A549 (cell line): Measurements from ENCODE around the gene RBM12. TPM values are rescaled to one million over a fixed set of nuclear protein-coding genes. Genes with fewer than 3 reads are reported as not detected.

ENCODE experiments used
- ATAC-seq, 2 experiments: fragments of 200-7000 bp in 1 of 2; fragments of >200 bp in 1 of 2; cut with Nextera tagmentation in 1 of 2; cut with Tn5 transposase in 1 of 2; 3 replicates each; pipeline versions ENCODE4 v1.8.0 to v1.9.1; 2018 to 2020; ENCODE audit warnings: mild to moderate bottlenecking in 1 of 2, moderate library complexity in 1 of 2
- CTCF ChIA-PET: fragments of 300-600 bp; sonication (Branson Sonifier 250); formaldehyde crosslinking; extraction: SDS; loops from one replicate; lab custom pipeline; 2021; ENCODE audit warnings: antibody characterized with exemption, inconsistent platforms; lab: Yijun Ruan, JAX
- POLR2A ChIA-PET: fragments of 350-600 bp; formaldehyde crosslinking; extraction: SDS; loops from one replicate; lab custom pipeline; 2021; ENCODE audit warnings: antibody characterized with exemption, inconsistent platforms; lab: Yijun Ruan, JAX
- DNase-seq, 2 experiments: peaks; one replicate each; pipeline versions ENCODE4 v3.0.0 to v3.0.0-alpha.2; 2011 to 2016; ENCODE audit warnings: low read depth in 1 of 2, low spot score in 1 of 2
- FAIRE-seq: peaks from 2 replicates; lab custom pipeline; 2011; peaks lifted over from hg19 to GRCh38; lab: Jason Lieb, UNC
- H3K27ac ChIP-seq, 2 experiments: fragments of >200 bp; sonication (Bioruptor Twin); formaldehyde crosslinking; 3 replicates each; pipeline ENCODE4 v1.5.1; 2016 to 2017
- H3K4me1 ChIP-seq: fragments of >200 bp; sonication (Bioruptor Twin); formaldehyde crosslinking; 3 replicates; pipeline ENCODE4 v1.6.1; 2016
- H3K4me2 ChIP-seq: fragments of >200 bp; sonication (Bioruptor Twin); formaldehyde crosslinking; 3 replicates; pipeline ENCODE4 v1.6.1; 2016
- H3K4me3 ChIP-seq: fragments of >200 bp; sonication (Bioruptor Twin); formaldehyde crosslinking; 3 replicates; pipeline ENCODE4 v1.5.1; 2016
- H3K9me3 ChIP-seq: fragments of >200 bp; sonication (Bioruptor Twin); formaldehyde crosslinking; 3 replicates; pipeline ENCODE4 v1.6.1; 2016
- CBX2 ChIP-seq: fragments of 200-600 bp; sonication (generic); IDR thresholded peaks from 2 replicates; pipeline ENCODE4 v1.6.1; 2016; ENCODE audit warnings: low read depth, mild to moderate bottlenecking, borderline replicate concordance
- CHD2 ChIP-seq: fragments of 150-350 bp; IDR thresholded peaks from 2 replicates; pipeline ENCODE4 v1.6.1; 2014; ENCODE audit warnings: low read length; ENCODE audit not compliant: partially characterized antibody
- EHMT2 ChIP-seq: fragments of 200-600 bp; sonication (generic); IDR thresholded peaks from 2 replicates; pipeline ENCODE4 v1.6.1; 2016; ENCODE audit warnings: antibody characterized with exemption, low read depth, mild to moderate bottlenecking, moderate library complexity
- FOSL2 ChIP-seq, 2 experiments: fragments of 450-650 bp in 1 of 2; fragments of >200 bp in 1 of 2; sonication (Bioruptor Twin) in 1 of 2; formaldehyde crosslinking; IDR thresholded peaks; 2 replicates each; pipeline versions ENCODE4 v1.5.0 to v1.6.1; 2016 to 2020; ENCODE audit warnings: mild to moderate bottlenecking in 1 of 2, moderate library complexity in 1 of 2
- FOXS1 ChIP-seq: fragments of 250-450 bp; sonication (Bioruptor Pico); IDR thresholded peaks from 2 replicates; pipeline ENCODE4 v1.5.0; 2020; ENCODE audit warnings: mild to moderate bottlenecking, moderate library complexity
- HEYL ChIP-seq: fragments of 250-450 bp; sonication (Bioruptor Pico); IDR thresholded peaks from 2 replicates; pipeline ENCODE4 v1.8.0; 2021; ENCODE audit warnings: mild to moderate bottlenecking, moderate library complexity
- JUN ChIP-seq, 2 experiments: fragments of >200 bp; sonication (Bioruptor Twin); formaldehyde crosslinking; IDR thresholded peaks; 2 replicates in 1 of 2; 3 replicates in 1 of 2; pipeline ENCODE4 v1.6.1; 2016 to 2017
- KDM1A ChIP-seq: fragments of 200-600 bp; sonication (generic); IDR thresholded peaks from 2 replicates; pipeline ENCODE4 v1.6.1; 2016; ENCODE audit warnings: low read depth, mild to moderate bottlenecking
- MAFK ChIP-seq: fragments of 450-650 bp; IDR thresholded peaks from 2 replicates; pipeline ENCODE4 v1.6.1; 2014; ENCODE audit not compliant: partially characterized antibody
- NPAS2 ChIP-seq: fragments of 250-450 bp; sonication (Bioruptor Pico); IDR thresholded peaks from 2 replicates; pipeline ENCODE4 v1.8.0; 2022; ENCODE audit warnings: mild to moderate bottlenecking, moderate library complexity, borderline replicate concordance
- POLR2AphosphoS2 ChIP-seq: conservative IDR thresholded peaks from 2 replicates; pipeline ENCODE4 v1.6.1; 2012; ENCODE audit warnings: low read length, improper control_type of control experiment, inconsistent platforms
- RARB ChIP-seq: fragments of 250-450 bp; sonication (Bioruptor Pico); IDR thresholded peaks from 2 replicates; pipeline ENCODE4 v1.8.0; 2021; ENCODE audit warnings: mild to moderate bottlenecking, moderate library complexity
- RNF2 ChIP-seq: fragments of 200-600 bp; sonication (generic); IDR thresholded peaks from 2 replicates; pipeline ENCODE4 v1.6.1; 2016; ENCODE audit warnings: low read depth, mild to moderate bottlenecking, antibody characterized with exemption, moderate library complexity, borderline replicate concordance
- ZC3H11A ChIP-seq: fragments of 450-650 bp; IDR thresholded peaks from 2 replicates; pipeline ENCODE4 v1.6.1; 2014; ENCODE audit warnings: antibody characterized with exemption, mild to moderate bottlenecking
- ZFP36 ChIP-seq: fragments of 450-650 bp; IDR thresholded peaks from 2 replicates; pipeline ENCODE4 v1.6.1; 2014; ENCODE audit warnings: borderline replicate concordance; ENCODE audit not compliant: partially characterized antibody
- ZNF302 ChIP-seq: fragments of 250-450 bp; sonication (Bioruptor Pico); IDR thresholded peaks from 2 replicates; pipeline ENCODE4 v1.9.0; 2021; ENCODE audit warnings: inconsistent platforms, mild to moderate bottlenecking, moderate library complexity
- ZSCAN20 ChIP-seq: fragments of 250-450 bp; sonication (Bioruptor Pico); IDR thresholded peaks from 2 replicates; pipeline ENCODE4 v1.8.0; 2022; ENCODE audit warnings: mild to moderate bottlenecking, moderate library complexity
- WGBS: methylation state at CpG from one replicate; pipeline ENCODE4 v1.1.6; 2017; ENCODE audit errors: missing lambda C conversion rate; 5-methylcytosine and 5-hydroxymethylcytosine counted together
- polyA plus RNA-seq, 4 experiments: library from polyadenylated mRNA; depleted of rRNA in 3 of 4; stranded (reverse); fragments of >200 nt; fragmentation: RNase III in 1 of 4; extraction: RNeasy Plus Mini Kit Qiagen cat#74134 plus additional on column Dnase treatment in 1 of 4; gene quantifications; 2 replicates in 3 of 4; 3 replicates in 1 of 4; pipeline ENCODE4 v1.2.3, GENCODE V29; 2011 to 2017
- TF ChIP-seq, protein P1 (sequence below): fragments of 200-600 bp; sonication (generic); IDR thresholded peaks from 2 replicates; pipeline ENCODE4 v1.6.1; 2016; ENCODE audit warnings: antibody characterized with exemption, mild to moderate bottlenecking, moderate library complexity
- TF ChIP-seq, protein P2 (sequence below): fragments of >200 bp; sonication (Bioruptor Twin); formaldehyde crosslinking; IDR thresholded peaks from 3 replicates; pipeline ENCODE4 v1.6.1; 2016
- TF ChIP-seq, protein P3 (sequence below): fragments of 250-450 bp; sonication (Bioruptor Pico); IDR thresholded peaks from 2 replicates; pipeline ENCODE4 v1.5.0; 2020; ENCODE audit warnings: low read depth, mild to moderate bottlenecking, moderate library complexity
- TF ChIP-seq, protein P4 (sequence below): IDR thresholded peaks from 2 replicates; pipeline ENCODE4 v1.6.1; 2012
- TF ChIP-seq, protein P5 (sequence below): IDR thresholded peaks from 2 replicates; pipeline ENCODE4 v1.6.1; 2012; ENCODE audit warnings: low read depth, borderline replicate concordance
- TF ChIP-seq, protein P6 (sequence below): fragments of 150-350 bp; IDR thresholded peaks from 2 replicates; pipeline ENCODE4 v1.6.1; 2014; ENCODE audit warnings: low read depth, mild to moderate bottlenecking, low read length
- TF ChIP-seq, protein P7 (sequence below): fragments of >200 bp; sonication (Bioruptor Twin); formaldehyde crosslinking; IDR thresholded peaks from 3 replicates; pipeline ENCODE4 v1.5.1; 2016

The RBM12 gene
- polyA plus RNA-seq, 2 of the 4 experiments (the other 2 are of a cell fraction): 49.9 to 119 TPM

DNA sequence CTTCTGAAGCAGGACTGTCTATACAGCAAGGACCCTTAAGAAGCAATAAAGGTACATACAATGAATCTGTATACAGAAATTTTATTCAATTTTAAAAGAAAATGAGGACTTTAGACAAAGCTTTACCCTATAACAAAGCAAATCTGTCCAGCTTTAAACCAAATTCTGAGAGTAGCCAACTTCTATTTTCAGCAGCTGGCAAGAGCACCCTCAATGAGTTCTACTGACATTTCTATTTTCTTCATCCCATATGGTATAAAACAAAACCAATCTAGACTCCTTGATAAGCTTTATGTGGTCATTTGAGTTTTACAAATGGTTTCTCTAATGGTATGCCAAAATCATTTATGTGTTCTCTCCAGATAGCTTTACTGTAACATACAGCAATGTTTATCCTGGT lies 12.7 kb downstream of the RBM12 start (continued):
- TF ChIP-seq, protein P1, sequence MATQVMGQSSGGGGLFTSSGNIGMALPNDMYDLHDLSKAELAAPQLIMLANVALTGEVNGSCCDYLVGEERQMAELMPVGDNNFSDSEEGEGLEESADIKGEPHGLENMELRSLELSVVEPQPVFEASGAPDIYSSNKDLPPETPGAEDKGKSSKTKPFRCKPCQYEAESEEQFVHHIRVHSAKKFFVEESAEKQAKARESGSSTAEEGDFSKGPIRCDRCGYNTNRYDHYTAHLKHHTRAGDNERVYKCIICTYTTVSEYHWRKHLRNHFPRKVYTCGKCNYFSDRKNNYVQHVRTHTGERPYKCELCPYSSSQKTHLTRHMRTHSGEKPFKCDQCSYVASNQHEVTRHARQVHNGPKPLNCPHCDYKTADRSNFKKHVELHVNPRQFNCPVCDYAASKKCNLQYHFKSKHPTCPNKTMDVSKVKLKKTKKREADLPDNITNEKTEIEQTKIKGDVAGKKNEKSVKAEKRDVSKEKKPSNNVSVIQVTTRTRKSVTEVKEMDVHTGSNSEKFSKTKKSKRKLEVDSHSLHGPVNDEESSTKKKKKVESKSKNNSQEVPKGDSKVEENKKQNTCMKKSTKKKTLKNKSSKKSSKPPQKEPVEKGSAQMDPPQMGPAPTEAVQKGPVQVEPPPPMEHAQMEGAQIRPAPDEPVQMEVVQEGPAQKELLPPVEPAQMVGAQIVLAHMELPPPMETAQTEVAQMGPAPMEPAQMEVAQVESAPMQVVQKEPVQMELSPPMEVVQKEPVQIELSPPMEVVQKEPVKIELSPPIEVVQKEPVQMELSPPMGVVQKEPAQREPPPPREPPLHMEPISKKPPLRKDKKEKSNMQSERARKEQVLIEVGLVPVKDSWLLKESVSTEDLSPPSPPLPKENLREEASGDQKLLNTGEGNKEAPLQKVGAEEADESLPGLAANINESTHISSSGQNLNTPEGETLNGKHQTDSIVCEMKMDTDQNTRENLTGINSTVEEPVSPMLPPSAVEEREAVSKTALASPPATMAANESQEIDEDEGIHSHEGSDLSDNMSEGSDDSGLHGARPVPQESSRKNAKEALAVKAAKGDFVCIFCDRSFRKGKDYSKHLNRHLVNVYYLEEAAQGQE: no peak
- TF ChIP-seq, protein P2, sequence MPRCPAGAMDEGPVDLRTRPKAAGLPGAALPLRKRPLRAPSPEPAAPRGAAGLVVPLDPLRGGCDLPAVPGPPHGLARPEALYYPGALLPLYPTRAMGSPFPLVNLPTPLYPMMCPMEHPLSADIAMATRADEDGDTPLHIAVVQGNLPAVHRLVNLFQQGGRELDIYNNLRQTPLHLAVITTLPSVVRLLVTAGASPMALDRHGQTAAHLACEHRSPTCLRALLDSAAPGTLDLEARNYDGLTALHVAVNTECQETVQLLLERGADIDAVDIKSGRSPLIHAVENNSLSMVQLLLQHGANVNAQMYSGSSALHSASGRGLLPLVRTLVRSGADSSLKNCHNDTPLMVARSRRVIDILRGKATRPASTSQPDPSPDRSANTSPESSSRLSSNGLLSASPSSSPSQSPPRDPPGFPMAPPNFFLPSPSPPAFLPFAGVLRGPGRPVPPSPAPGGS: no peak

DNA sequence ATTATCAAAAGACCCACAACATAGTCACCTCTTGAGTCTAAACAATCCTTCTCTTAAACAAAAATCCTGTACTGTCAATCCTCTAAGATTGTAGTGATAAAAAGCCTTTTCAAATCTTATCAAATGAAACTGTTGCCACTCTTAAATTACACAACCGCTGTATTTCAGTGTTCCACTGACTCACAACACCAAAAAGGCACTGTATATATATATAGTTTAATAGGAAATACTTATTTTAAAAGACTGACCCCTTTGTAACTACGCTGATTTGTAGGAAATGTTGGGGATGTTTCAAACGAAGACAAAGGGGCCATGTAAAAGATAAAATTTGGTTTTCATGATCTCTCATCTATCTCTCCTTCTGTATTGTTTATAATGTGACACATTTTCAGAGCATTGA lies 14.1 kb downstream of the RBM12 start:
- no peaks in the 10 kb centered on the region for H3K9me3 ChIP-seq
- H3K27ac ChIP-seq: no peak overlapping the region
- ChIA-PET POLR2A (no interaction called here), CTCF (no interaction called here)
- no peak for FAIRE-seq
- no peak for ATAC-seq
- no peaks in the 10 kb centered on the region; the same call in 2 of the 3 replicates for H3K4me1 ChIP-seq
- WGBS: 88% methylated on average over 3 of the region's 3 CpGs
- H3K4me3 ChIP-seq: no peak overlapping the region
- DNase-seq: no peak
- H3K4me2 ChIP-seq: no peak overlapping the region
- TF ChIP-seq CBX2: no peak
- TF ChIP-seq ZSCAN20: no peak
- TF ChIP-seq EHMT2: no peak
- no peak for TF ChIP-seq CHD2
- no peak for TF ChIP-seq KDM1A
- no peak for TF ChIP-seq HEYL
- no peak for TF ChIP-seq FOXS1 (CRISPR knock-in tag)
- TF ChIP-seq, protein P3, sequence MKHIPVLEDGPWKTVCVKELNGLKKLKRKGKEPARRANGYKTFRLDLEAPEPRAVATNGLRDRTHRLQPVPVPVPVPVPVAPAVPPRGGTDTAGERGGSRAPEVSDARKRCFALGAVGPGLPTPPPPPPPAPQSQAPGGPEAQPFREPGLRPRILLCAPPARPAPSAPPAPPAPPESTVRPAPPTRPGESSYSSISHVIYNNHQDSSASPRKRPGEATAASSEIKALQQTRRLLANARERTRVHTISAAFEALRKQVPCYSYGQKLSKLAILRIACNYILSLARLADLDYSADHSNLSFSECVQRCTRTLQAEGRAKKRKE: no peak
- TF ChIP-seq RARB (CRISPR knock-in tag): no peak
- no peak for TF ChIP-seq JUN (IDR thresholded peaks at IDR 0.05)
- TF ChIP-seq, protein P4, sequence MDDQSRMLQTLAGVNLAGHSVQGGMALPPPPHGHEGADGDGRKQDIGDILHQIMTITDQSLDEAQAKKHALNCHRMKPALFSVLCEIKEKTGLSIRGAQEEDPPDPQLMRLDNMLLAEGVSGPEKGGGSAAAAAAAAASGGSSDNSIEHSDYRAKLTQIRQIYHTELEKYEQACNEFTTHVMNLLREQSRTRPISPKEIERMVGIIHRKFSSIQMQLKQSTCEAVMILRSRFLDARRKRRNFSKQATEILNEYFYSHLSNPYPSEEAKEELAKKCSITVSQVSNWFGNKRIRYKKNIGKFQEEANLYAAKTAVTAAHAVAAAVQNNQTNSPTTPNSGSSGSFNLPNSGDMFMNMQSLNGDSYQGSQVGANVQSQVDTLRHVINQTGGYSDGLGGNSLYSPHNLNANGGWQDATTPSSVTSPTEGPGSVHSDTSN: no peak
- TF ChIP-seq, protein P5, sequence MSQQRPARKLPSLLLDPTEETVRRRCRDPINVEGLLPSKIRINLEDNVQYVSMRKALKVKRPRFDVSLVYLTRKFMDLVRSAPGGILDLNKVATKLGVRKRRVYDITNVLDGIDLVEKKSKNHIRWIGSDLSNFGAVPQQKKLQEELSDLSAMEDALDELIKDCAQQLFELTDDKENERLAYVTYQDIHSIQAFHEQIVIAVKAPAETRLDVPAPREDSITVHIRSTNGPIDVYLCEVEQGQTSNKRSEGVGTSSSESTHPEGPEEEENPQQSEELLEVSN: no peak
- TF ChIP-seq RNF2: no peak
- no peak for TF ChIP-seq MAFK

DNA sequence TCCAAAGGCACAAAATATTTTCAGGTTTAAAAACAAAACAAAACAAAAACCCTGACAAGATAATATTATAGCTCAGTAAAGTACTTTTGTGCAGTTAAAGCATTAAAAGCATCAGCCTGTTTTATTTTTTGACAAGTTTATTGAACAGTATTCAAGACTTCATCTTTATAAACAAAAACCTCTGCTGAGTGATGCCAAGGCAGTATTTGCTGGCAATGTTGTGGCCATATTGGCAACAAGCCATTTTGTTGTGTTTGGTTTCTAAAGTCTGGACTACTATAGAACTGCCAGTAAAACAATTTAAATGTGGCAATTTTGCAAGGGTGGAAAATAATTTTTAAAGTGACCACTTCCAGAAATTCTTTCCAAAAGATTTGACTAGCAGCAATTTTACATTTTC lies 15.9 kb downstream of the RBM12 start:
- ATAC-seq: no peak
- H3K27ac ChIP-seq: no peak overlapping the region
- no peak overlapping the region for H3K4me3 ChIP-seq
- no peak for FAIRE-seq
- ChIA-PET POLR2A (interaction anchor here (2.0 kb wide), 1 partner anchor 15 kb away, joined by 7 read pairs; no protein-coding TSS in a partner anchor), CTCF (interaction anchor here (1.3 to 2.9 kb wide), 2 partner anchors 10 to 30 kb away, joined by 6 to 21 read pairs; no protein-coding TSS in a partner anchor)
- no peak for DNase-seq
- no peak overlapping the region for H3K4me2 ChIP-seq
- no peaks in the 10 kb centered on the region for H3K9me3 ChIP-seq
- H3K4me1 ChIP-seq: no peaks in the 10 kb centered on the region; the same call in 2 of the 3 replicates
- TF ChIP-seq, protein P6, sequence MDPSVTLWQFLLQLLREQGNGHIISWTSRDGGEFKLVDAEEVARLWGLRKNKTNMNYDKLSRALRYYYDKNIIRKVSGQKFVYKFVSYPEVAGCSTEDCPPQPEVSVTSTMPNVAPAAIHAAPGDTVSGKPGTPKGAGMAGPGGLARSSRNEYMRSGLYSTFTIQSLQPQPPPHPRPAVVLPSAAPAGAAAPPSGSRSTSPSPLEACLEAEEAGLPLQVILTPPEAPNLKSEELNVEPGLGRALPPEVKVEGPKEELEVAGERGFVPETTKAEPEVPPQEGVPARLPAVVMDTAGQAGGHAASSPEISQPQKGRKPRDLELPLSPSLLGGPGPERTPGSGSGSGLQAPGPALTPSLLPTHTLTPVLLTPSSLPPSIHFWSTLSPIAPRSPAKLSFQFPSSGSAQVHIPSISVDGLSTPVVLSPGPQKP: no peak
- no peak for TF ChIP-seq NPAS2 (CRISPR knock-in tag)
- TF ChIP-seq, protein P7, sequence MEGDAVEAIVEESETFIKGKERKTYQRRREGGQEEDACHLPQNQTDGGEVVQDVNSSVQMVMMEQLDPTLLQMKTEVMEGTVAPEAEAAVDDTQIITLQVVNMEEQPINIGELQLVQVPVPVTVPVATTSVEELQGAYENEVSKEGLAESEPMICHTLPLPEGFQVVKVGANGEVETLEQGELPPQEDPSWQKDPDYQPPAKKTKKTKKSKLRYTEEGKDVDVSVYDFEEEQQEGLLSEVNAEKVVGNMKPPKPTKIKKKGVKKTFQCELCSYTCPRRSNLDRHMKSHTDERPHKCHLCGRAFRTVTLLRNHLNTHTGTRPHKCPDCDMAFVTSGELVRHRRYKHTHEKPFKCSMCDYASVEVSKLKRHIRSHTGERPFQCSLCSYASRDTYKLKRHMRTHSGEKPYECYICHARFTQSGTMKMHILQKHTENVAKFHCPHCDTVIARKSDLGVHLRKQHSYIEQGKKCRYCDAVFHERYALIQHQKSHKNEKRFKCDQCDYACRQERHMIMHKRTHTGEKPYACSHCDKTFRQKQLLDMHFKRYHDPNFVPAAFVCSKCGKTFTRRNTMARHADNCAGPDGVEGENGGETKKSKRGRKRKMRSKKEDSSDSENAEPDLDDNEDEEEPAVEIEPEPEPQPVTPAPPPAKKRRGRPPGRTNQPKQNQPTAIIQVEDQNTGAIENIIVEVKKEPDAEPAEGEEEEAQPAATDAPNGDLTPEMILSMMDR: no peak
- TF ChIP-seq, protein P5: no peak
- no peak for TF ChIP-seq ZFP36
- TF ChIP-seq ZNF302 (CRISPR knock-in tag): no peak
- no peak for TF ChIP-seq ZC3H11A
- no peak for TF ChIP-seq POLR2AphosphoS2
- no peak for TF ChIP-seq FOSL2 (IDR thresholded peaks at IDR 0.05)
- TF ChIP-seq FOSL2 (CRISPR knock-in tag; IDR thresholded peaks at IDR 0.05): no peak
